Gastrocnemius medialis (tissue), 4 donors: ENCODE measurements around the gene PHACTR3. TPM values are rescaled to one million over a fixed set of nuclear protein-coding genes. Genes with fewer than 3 reads are reported as not detected.

Source experiments
- ATAC-seq, 2 donors: fragments of 150-250 bp; one replicate each; pipeline ENCODE4 v1.9.1; 2016
- DNase-seq, 2 donors: peaks; one replicate each; pipeline ENCODE4 v3.0.0-alpha.2; 2019
- H3K27ac ChIP-seq, 4 donors: fragments of 200-600 bp; sonication (generic); 1 replicate in 1 of 4; 2 replicates in 3 of 4; pipeline ENCODE4 v1.5.1; 2016 to 2018; ENCODE audit warnings: mild to moderate bottlenecking in 2 of 4, moderate library complexity in 1 of 4
- H3K27me3 ChIP-seq, 3 donors: fragments of 200-600 bp; sonication (generic) in 2 of 3; 1 replicate in 1 of 3; 2 replicates in 2 of 3; pipeline versions ENCODE4 v1.5.1 to v1.6.0; 2016 to 2019; ENCODE audit warnings: mild to moderate bottlenecking in 1 of 3, moderate library complexity in 1 of 3
- H3K36me3 ChIP-seq, 2 donors: fragments of 200-600 bp; sonication (generic) in 1 of 2; one replicate each; pipeline ENCODE4 v1.5.1; 2017 to 2018
- H3K4me1 ChIP-seq, 2 donors: fragments of 200-600 bp; sonication (generic) in 1 of 2; one replicate each; pipeline ENCODE4 v1.5.1; 2016 to 2017; ENCODE audit warnings: mild to moderate bottlenecking in 2 of 2
- H3K4me3 ChIP-seq, 4 donors: fragments of 200-600 bp; sonication (generic) in 3 of 4; 1 replicate in 1 of 4; 2 replicates in 3 of 4; pipeline ENCODE4 v1.5.1; 2016 to 2019; ENCODE audit warnings: mild to moderate bottlenecking in 2 of 4
- H3K9me3 ChIP-seq, 3 donors: fragments of 200-600 bp; sonication (generic) in 2 of 3; 1 replicate in 1 of 3; 2 replicates in 2 of 3; pipeline ENCODE4 v1.5.1; 2016 to 2019
- POLR2A ChIP-seq, 2 donors: fragments of 450-650 bp; IDR thresholded peaks; one replicate each; pipeline ENCODE4 v1.6.1; 2017; ENCODE audit warnings: antibody characterized with exemption in 2 of 2, mild to moderate bottlenecking in 2 of 2, moderate library complexity in 2 of 2
- in situ Hi-C, 4 donors: fragments of 200-750 bp; cut with MboI; loops; one replicate each; pipeline versions ENCODE4 v1.15.0 to v1.8.0; 2017; ENCODE audit warnings: low sequenced_read_pairs in 4 of 4
- intact Hi-C: fragments of 100-400 bp; cut with DNase I; formaldehyde crosslinking; loops from one replicate; pipeline ENCODE4 v1.15.1; 2023; ENCODE audit warnings: low total_unique reads
- total RNA-seq, 4 donors: library from RNA; depleted of rRNA; stranded (reverse); fragments of >200 nt; gene quantifications; one replicate each; pipeline versions ENCODE4 v1.1.0 to v1.2.3, GENCODE V29; 2016
- TF ChIP-seq, protein P1 (sequence below), 5 experiments: fragments of 450-650 bp in 3 of 5; fragments of 200-600 bp in 2 of 5; sonication (generic) in 2 of 5; IDR thresholded peaks in 4 of 5; conservative IDR thresholded peaks in 1 of 5; 1 replicate in 4 of 5; 2 replicates in 1 of 5; pipeline ENCODE4 v1.5.1; 2016 to 2019; ENCODE audit warnings: antibody characterized with exemption in 5 of 5, mild to moderate bottlenecking in 3 of 5, moderate library complexity in 3 of 5

Gene PHACTR3
- total RNA-seq, 4 donors from 2014 or later = 0.24 to 1.1 (median 0.59) TPM; not detected in 1

DNA sequence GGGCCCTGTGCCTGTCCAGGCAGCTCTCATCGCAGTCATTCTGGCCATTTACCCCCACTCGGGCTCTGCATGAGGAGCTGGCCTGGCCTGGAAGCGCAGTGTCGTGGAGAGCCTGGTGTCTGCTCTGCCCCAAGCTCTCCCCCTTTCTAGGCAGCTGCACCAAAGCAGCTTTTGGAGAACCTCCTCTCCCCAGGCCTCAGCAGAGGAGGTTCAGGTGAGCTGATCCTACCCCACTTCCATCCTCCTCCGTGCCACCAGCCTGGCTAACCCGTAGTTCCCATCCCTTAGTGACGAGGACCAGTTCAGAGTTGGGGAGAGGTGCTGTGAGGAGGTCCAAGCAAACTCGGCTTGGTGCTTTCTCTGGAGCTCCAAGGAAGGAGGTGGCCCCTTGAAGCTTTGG lies 30.5 kb upstream of the PHACTR3 start:
- no peak overlapping the region for H3K4me3 ChIP-seq
- in situ Hi-C loops (no loop called here), intact Hi-C loops (no loop called here)
- no peak for TF ChIP-seq POLR2A (IDR thresholded peaks at IDR 0.05)
- TF ChIP-seq, protein P1, sequence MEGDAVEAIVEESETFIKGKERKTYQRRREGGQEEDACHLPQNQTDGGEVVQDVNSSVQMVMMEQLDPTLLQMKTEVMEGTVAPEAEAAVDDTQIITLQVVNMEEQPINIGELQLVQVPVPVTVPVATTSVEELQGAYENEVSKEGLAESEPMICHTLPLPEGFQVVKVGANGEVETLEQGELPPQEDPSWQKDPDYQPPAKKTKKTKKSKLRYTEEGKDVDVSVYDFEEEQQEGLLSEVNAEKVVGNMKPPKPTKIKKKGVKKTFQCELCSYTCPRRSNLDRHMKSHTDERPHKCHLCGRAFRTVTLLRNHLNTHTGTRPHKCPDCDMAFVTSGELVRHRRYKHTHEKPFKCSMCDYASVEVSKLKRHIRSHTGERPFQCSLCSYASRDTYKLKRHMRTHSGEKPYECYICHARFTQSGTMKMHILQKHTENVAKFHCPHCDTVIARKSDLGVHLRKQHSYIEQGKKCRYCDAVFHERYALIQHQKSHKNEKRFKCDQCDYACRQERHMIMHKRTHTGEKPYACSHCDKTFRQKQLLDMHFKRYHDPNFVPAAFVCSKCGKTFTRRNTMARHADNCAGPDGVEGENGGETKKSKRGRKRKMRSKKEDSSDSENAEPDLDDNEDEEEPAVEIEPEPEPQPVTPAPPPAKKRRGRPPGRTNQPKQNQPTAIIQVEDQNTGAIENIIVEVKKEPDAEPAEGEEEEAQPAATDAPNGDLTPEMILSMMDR (IDR thresholded peaks at IDR 0.05 in 4 of 5, conservative IDR thresholded peaks at IDR 0.05 in 1 of 5) = no peak
- DNase-seq (no peak), ATAC-seq (no peak)
- no peaks in the 10 kb centered on the region for H3K36me3 ChIP-seq
- no peaks in the 10 kb centered on the region for H3K9me3 ChIP-seq
- H3K4me1 ChIP-seq = no peaks in the 10 kb centered on the region
- H3K27ac ChIP-seq = no peak overlapping the region
- H3K27me3 ChIP-seq = peaks cover 11 to 30% (median 25%) of the 10 kb centered on the region in 3 donors

DNA sequence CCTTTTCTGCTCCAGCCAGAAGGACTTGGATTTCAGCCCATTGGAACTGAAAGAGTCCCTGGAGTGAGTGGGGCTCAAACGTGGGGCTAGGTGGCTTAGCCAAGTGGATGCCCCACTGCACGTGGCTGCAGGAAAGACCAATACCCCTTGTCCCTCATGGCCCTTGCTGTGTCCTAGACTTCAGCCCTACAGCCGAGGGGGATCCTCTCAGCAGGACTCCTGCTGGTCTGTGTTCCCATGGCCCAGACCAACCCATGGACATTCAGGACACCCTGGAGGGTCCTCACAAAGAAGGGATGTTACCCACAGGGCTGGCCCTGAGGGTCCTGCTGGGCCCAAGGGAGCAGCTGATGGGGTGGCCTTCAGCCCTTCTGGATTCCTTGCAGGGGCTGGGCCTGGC lies 30.0 kb upstream of the PHACTR3 start:
- Histone ChIP-seq H3K4me3 (no peak overlapping the region), H3K27me3 (peaks cover 11 to 30% (median 28%) of the 10 kb centered on the region in 3 donors), H3K27ac (no peak overlapping the region), H3K36me3 (no peaks in the 10 kb centered on the region), H3K4me1 (no peaks in the 10 kb centered on the region), H3K9me3 (no peaks in the 10 kb centered on the region)
- DNase-seq (no peak), ATAC-seq (no peak)
- TF ChIP-seq, protein P1 (IDR thresholded peaks at IDR 0.05 in 4 of 5, conservative IDR thresholded peaks at IDR 0.05 in 1 of 5) = no peak
- TF ChIP-seq POLR2A (IDR thresholded peaks at IDR 0.05) = no peak
- in situ Hi-C loops = no loop called here
- intact Hi-C loops = no loop called here

DNA sequence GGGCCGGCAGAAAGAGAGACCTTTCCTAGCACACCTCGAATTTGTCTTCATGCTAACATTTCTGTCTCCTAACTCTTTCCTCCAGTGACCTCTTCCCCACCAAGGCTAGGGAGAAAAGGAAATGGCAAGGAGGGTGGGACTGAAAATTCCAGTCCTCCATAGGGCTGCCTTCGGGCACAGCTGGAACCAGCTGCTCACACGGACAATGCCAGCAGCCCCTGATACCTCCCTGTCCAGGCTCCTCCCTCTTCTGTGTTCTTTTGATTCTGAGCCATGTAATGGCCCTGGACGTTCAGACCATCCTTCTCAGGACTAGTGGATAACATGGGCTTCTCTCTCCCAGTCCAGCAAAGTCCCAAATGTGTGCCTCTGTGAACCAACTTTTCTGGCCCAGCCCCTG lies 29.1 kb upstream of the PHACTR3 start:
- ATAC-seq = no peak
- in situ Hi-C loops = no loop called here
- H3K4me1 ChIP-seq = no peaks in the 10 kb centered on the region

DNA sequence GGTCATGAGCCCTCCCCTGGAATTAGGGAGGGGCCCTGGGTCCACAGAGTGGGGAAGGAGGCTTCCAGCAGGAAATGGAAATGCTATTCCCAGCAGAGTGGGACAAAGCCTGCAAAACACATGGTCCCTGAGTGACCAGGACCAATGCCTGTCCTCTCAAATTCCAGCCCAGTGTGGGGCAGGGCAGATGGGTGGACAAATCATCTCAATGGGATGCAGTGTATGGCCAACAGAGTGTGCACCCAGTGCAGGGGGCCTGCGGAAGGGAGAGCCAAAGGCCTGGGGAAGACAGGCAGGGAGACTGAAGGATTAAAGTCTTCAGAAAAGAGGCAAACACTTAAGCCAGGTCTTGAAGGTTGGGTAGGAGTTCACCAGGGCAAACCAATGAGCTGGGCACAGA lies 28.7 kb upstream of the PHACTR3 start:
- TF ChIP-seq, protein P1 (IDR thresholded peaks at IDR 0.05 in 4 of 5, conservative IDR thresholded peaks at IDR 0.05 in 1 of 5) = no peak
- no peak for TF ChIP-seq POLR2A (IDR thresholded peaks at IDR 0.05)
- DNase-seq (no peak), ATAC-seq (no peak)
- Histone ChIP-seq H3K36me3 (no peaks in the 10 kb centered on the region), H3K4me1 (no peaks in the 10 kb centered on the region), H3K27ac (no peak overlapping the region), H3K9me3 (no peaks in the 10 kb centered on the region), H3K4me3 (no peak overlapping the region), H3K27me3 (peaks cover 17 to 30% (median 30%) of the 10 kb centered on the region in 3 donors)
- intact Hi-C loops = no loop called here
- in situ Hi-C loops = no loop called here

More for the DNA sequence above, 29.1 kb upstream of the PHACTR3 start:
- TF ChIP-seq, protein P1 (IDR thresholded peaks at IDR 0.05 in 4 of 5, conservative IDR thresholded peaks at IDR 0.05 in 1 of 5) = no peak
- TF ChIP-seq POLR2A (IDR thresholded peaks at IDR 0.05) = no peak
- DNase-seq = no peak
- H3K4me3 ChIP-seq = no peak overlapping the region
- no peak overlapping the region for H3K27ac ChIP-seq
- intact Hi-C loops = no loop called here
- no peaks in the 10 kb centered on the region for H3K36me3 ChIP-seq
- peaks cover 17 to 30% (median 30%) of the 10 kb centered on the region in 3 donors for H3K27me3 ChIP-seq
- no peaks in the 10 kb centered on the region for H3K9me3 ChIP-seq
